ENCODE measurements around the gene UBAC2. TPM values are rescaled to one million over a fixed set of nuclear protein-coding genes. Genes with fewer than 3 reads are reported as not detected.

The UBAC2 gene
- polyA plus RNA-seq, 3 donors: 59.6 to 113 (median 96.7) TPM

DNA sequence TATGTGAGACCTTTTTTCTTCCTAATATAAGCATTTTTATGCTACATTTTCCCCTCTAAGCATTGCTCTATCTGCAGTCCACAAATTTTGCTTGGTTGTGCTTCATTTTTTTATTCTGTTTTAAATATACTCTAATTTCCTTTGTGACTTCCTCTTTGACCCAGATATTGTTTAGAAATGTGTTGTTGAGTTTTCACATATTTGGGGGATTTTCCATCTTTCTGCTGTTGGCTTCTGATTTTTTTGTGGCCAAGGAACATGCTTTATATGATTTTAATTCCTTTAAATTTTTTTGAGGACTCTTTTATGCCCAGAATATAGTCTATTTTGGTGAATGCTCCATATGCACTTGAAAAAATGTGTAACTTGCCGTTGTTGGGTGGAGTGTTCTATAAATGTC, 22.9 kb downstream of the UBAC2 start:
- Histone ChIP-seq H3K9ac (ENCODE audit: insufficient read depth, low read length, poor library complexity, severe bottlenecking) (no peak overlapping the region), H3K79me2 (ENCODE audit: insufficient read depth, low read length) (peaks cover 100% of the 10 kb centered on the region), H3K4me1 (ENCODE audit: control insufficient read depth in 1 of 2, insufficient read depth in 2 of 2, low read length in 2 of 2) (peaks cover 77 to 89% of the 10 kb centered on the region in 2 donors), H3K27me3 (ENCODE audit: control insufficient read depth in 2 of 2, insufficient read depth in 2 of 2, low read length in 2 of 2) (no peaks in the 10 kb centered on the region), H4K20me1 (ENCODE audit: insufficient read depth, low read length) (peaks cover 31% of the 10 kb centered on the region), H3K9me3 (replicated peaks in 1 of 2; ENCODE audit: control insufficient read depth in 1 of 2, insufficient read depth in 1 of 2, low read length in 2 of 2) (no peaks in the 10 kb centered on the region), H3K4me2 (replicated peaks; ENCODE audit: extremely low read depth, low read length, poor library complexity, severe bottlenecking) (peak overlapping the region; percentile 38), H3K36me3 (replicated peaks in 1 of 2; ENCODE audit: control insufficient read depth in 1 of 2, insufficient read depth in 2 of 2, low read length in 2 of 2) (peaks cover 4% of the 10 kb centered on the region in 2 donors), H3K4me3 (replicated peaks in 1 of 3; ENCODE audit: low read depth in 2 of 3, low read length in 3 of 3) (peak overlapping the region in 1 of 3 experiments; percentile 30), H3K27ac (ENCODE audit: low read depth in 1 of 2, low read length in 2 of 2) (peak overlapping the region; percentile 66 to 78), H2AFZ (ENCODE audit: insufficient read depth, low read depth, low read length, poor library complexity, severe bottlenecking) (no peak overlapping the region)
- Mint-ChIP-seq H3K36me3 (peaks cover 15 to 24% of the 10 kb centered on the region in 2 donors), H3K27me3 (ENCODE audit: low read depth in 3 of 3) (no peaks in the 10 kb centered on the region), H3K9me3 (no peaks in the 10 kb centered on the region), H3K4me3 (no peak overlapping the region), H3K4me1 (peaks cover 90% of the 10 kb centered on the region), H3K27ac (peak overlapping the region; percentile 83 to 90 (median 87))
- 50% methylated on average over 1 of the region's 1 CpG for WGBS (ENCODE audit: insufficient coverage)
- intact Hi-C loops (cut with micrococcal nuclease): loop anchor here in 1 of 2 donors (10.0 kb wide), 1 partner anchor 649 kb away; the partner anchor contains the start of gene STK24
- no peak for DNase-seq
- TF ChIP-seq CTCF (IDR thresholded peaks at IDR 0.05): no peak

DNA sequence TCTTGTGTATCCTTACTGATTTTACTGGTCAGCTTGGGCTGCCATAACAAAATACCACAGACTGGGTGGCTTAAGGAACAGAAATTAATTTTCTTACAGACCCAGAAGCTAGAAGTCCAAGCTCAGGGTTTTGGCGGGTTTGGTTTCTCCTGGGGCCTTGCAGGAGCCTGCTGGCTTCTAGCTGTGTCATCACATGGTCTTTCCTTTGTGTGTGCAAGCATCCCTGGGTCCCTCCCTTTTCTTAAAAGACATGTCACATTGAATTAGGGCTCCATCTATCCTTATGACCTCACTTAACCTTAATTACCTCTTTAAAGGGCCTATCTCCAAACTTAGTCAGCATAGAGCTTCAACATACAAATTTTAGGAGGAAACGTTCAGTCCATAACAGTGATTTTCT, 23.4 kb downstream of the UBAC2 start:
- Histone ChIP-seq H3K4me2 (replicated peaks; ENCODE audit: extremely low read depth, low read length, poor library complexity, severe bottlenecking) (peak overlapping the region; percentile 38), H4K20me1 (ENCODE audit: insufficient read depth, low read length) (peaks cover 31% of the 10 kb centered on the region), H3K36me3 (replicated peaks in 1 of 2; ENCODE audit: control insufficient read depth in 1 of 2, insufficient read depth in 2 of 2, low read length in 2 of 2) (peaks cover 4% of the 10 kb centered on the region in 2 donors), H3K27me3 (ENCODE audit: control insufficient read depth in 2 of 2, insufficient read depth in 2 of 2, low read length in 2 of 2) (no peaks in the 10 kb centered on the region), H3K9me3 (replicated peaks in 1 of 2; ENCODE audit: control insufficient read depth in 1 of 2, insufficient read depth in 1 of 2, low read length in 2 of 2) (no peaks in the 10 kb centered on the region), H3K27ac (ENCODE audit: low read depth in 1 of 2, low read length in 2 of 2) (peak overlapping the region; percentile 66 to 78), H3K9ac (ENCODE audit: insufficient read depth, low read length, poor library complexity, severe bottlenecking) (no peak overlapping the region), H3K4me1 (ENCODE audit: control insufficient read depth in 1 of 2, insufficient read depth in 2 of 2, low read length in 2 of 2) (peaks cover 77 to 89% of the 10 kb centered on the region in 2 donors), H3K4me3 (replicated peaks in 1 of 3; ENCODE audit: low read depth in 2 of 3, low read length in 3 of 3) (peak overlapping the region in 1 of 3 experiments; percentile 30), H2AFZ (ENCODE audit: insufficient read depth, low read depth, low read length, poor library complexity, severe bottlenecking) (no peak overlapping the region), H3K79me2 (ENCODE audit: insufficient read depth, low read length) (peaks cover 100% of the 10 kb centered on the region)
- Mint-ChIP-seq H3K36me3 (peaks cover 15 to 24% of the 10 kb centered on the region in 2 donors), H3K27ac (peak overlapping the region; percentile 75 to 90 (median 87)), H3K4me1 (peaks cover 90% of the 10 kb centered on the region), H3K27me3 (ENCODE audit: low read depth in 3 of 3) (no peaks in the 10 kb centered on the region), H3K9me3 (no peaks in the 10 kb centered on the region), H3K4me3 (no peak overlapping the region)
- no peak for DNase-seq
- intact Hi-C loops (cut with micrococcal nuclease): loop anchor here in 1 of 2 donors (10.0 kb wide), 1 partner anchor 649 kb away; the partner anchor contains the start of gene STK24
- WGBS (ENCODE audit: insufficient coverage): 0% methylated on average over 1 of the region's 2 CpGs
- no peak for TF ChIP-seq CTCF (IDR thresholded peaks at IDR 0.05)

All from CD14-positive monocyte (primary cell).